ENCODE results near the gene SVOPL.

SVOPL gene

DNA sequence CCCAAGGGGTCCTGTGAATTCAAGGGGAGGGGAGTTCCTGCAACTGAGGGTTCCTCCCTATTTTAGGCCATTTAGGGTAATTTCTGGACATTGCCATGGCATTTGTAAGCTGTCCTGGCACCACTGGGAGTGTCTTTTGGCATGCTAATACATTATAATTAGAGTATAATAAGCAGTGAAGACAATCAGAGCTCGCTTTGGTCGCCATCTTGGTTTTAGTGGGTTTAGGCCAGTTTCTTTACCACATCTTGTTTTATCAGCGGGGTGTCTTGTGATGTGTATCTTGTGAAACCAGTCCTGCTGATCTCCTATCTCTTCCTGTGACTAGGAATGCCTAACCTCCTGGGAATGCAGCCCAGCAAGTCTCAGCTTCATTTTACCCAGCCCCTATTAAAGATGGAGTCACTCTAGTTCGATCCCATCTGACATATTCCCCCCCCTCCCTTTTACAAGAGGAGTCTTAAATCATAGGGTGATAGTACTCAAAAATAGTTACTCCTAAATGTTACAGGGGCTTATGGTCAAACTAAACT is 43.2 kb downstream of the SVOPL start:
- no peak for DNase-seq

GRCh38 chr7:138656952-138657351 is 44.2 kb downstream of the SVOPL start:
- no peak for DNase-seq

DNA sequence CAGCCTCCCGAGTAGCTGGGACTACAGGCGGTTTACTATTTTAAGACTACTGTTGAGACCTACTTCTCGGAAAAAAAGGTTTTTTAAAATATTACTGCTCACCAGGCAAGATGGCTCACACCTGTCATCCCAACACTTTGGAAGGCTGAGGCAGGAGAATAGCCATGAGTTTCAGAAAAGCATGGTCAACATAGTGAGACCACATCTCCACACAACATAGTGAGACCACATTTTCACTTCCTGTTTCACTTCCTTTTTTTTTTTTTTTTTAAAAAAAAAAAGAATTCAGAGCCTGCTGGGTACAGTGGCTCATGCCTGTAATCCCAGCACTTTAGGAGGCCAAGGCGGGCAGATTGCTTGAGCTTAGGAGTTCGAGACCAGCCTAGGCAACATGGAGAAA is 46.5 kb downstream of the SVOPL start:
- no peak for DNase-seq

DNA sequence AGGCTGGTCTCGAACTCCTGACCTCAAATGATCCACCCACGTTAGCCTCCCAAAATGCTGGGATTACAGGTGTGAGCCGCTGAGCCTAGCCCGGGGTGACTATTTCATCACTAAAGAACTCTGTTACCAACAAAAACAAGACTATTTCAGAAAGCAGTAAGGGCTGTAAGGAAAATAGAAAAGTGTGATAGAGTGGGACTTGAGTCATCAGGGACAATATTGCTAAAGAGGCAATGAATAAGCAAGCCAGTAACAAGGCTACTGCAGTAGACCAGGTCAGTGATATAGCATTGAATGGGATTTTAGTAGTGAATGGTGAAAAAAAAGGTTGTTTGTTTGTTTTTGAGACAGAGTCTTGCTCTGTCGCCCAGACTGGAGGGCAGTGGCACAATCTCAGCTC is 51.7 kb downstream of the SVOPL start:
- DNase-seq = no peak

GRCh38 chr7:138645284-138645683 is 55.9 kb downstream of the SVOPL start:
- DNase-seq = no peak

DNA sequence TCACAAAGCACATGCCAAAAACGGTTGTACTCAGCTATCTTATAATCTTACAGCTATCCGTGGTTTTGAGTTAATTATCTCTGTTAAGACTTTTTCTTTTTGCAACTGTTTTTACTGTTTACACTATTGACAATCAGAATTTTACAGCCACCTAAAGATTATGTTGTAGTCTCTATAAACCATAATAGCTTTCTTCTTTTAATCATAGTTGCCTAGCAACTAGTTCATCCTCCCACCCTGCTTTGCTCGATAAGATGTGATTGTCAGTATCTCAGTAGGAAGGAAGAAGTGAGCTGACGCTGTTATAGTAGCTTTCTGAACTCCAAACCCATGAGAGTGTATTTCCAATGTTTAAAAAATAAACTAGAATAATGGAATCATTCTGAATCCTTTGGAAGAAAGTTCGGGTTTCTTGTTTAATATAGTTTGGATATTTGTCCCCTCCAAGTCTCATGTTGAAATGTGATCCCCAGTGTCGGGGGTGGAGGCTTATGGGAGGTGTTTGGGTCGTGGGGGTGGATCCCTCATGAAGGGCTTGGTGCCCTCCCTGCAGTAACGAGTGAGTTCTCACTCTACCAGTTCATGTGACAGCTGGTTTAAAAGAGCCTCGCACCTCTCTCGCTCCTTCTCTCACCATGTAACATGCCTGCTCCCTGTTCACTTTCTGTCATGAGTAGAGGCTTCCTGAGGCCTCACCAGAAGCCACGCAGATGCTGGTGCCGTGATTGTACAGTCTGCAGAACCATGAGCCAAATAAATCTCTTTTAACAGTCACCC is 68.1 kb downstream of the SVOPL start:
- DNase-seq = no peak

DNA sequence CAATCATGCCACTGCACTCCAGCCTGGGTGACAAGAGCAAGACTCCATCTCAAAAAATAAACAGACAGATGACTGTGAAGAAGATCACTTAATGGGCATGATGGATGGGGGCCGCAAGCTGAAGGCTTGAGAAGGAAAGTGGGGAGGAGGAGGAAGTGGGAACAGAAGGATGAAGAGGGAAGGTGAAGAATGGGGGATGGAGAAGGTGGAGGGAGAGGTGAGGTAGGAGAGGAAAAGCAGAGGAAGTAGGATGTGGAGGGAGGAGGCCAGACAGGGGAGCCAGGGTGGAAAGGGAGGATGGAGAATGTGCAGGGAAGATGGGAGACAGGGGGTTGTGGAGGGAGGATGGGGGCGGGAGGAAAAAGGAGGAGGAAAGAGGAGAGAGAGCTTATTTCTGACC is 68.8 kb downstream of the SVOPL start:
- DNase-seq = no peak

GRCh38 chr7:138630059-138630610 is 71.0 kb downstream of the SVOPL start:
- DNase-seq = no peak

- no peak for DNase-seq
These were observed 73.8 kb downstream of the SVOPL start for GRCh38 chr7:138627361-138627760.

DNA sequence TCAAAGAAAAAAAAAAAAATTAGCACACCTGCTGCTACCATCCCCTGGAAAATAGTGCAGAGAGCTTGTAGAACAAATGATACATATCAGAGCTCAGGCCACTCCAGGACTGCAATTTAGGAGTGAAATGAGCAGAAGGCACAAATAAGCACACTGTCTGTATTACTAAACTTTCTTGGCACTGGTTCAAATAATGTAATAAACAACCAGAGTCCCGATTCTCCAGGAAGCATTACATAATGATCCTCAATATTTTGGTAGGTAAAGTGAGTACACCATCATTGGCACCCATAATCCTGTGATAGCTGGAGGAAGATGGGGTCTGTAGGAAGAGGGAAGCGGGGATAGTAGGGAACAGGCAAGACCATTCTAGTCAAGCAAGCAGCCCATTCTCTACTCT is 74.3 kb downstream of the SVOPL start:
- no peak for DNase-seq

GRCh38 chr7:138625849-138626230 is 75.3 kb downstream of the SVOPL start:
- peak; percentile 8 for DNase-seq

- DNase-seq = peak; percentile 27
These were observed 75.9 kb downstream of the SVOPL start for GRCh38 chr7:138625084-138625848.

- DNase-seq = no peak
These were observed 78.3 kb downstream of the SVOPL start for GRCh38 chr7:138622841-138623240.

GRCh38 chr7:138618933-138619332 is 82.2 kb downstream of the SVOPL start:
- no peak for DNase-seq

DNA sequence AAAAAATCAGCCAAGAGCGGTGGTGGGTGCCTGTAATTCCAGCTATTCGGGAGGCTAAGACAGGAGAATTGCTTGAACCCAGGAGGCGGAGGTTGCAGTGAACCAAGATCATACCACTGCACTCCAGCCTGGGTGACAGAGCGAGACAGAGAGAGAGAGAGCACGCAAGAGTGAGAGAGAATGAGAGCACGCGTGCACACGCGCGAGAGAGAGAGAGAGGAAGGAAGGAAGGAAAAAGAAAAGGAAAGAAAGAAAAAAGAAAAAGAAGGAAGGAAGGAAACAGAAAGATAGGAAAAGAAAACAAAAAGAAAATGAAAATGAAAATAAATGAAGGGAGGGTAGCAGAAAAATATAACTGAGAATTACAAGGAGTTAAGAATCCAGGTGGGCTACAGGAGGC is 82.7 kb downstream of the SVOPL start:
- DNase-seq = no peak

DNA sequence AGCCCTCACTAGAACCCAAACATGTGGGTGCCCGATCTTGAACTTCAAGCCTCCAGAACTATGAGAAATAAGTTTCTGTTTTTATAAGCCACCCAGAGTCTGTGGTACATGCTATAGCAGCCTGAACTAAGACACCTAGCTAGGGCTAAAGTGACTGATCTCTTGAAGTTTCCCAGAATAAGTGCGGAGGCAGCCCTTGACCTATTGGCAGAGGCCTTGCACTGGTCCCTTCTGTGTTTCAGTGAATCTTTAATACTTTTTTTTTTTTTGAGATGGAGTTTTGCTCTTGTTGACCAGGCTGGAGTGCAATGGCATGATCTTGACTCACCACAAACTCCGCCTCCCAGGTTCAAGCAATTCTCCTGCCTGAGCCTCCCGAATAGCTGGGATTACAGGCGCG is 85.1 kb downstream of the SVOPL start:
- no peak for DNase-seq

DNA sequence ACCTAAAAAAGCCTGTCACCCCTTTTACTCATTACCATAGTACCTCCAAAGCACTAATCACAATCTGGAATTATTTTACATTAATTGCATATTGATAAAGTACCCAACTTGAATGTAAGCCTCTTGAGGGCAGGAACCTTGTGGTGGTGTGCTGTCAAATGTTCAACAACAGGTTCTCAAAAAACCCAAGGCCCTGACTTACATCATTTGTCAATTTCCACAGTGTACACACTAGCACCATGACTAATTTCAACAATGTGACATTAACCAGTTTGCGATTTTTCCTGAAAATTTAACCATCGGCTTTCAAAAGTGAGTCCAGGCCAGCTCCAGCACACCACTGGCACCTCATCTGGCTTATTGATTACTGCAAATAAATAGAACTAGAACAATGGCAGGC is 87.5 kb downstream of the SVOPL start:
- no peak for DNase-seq

- no peak for DNase-seq
These were observed 90.4 kb downstream of the SVOPL start for GRCh38 chr7:138610671-138611170.

- no peak for DNase-seq
These were observed 92.9 kb downstream of the SVOPL start for GRCh38 chr7:138608275-138608674.

- no peak for DNase-seq
These were observed 93.7 kb downstream of the SVOPL start for GRCh38 chr7:138607216-138608126.

DNA sequence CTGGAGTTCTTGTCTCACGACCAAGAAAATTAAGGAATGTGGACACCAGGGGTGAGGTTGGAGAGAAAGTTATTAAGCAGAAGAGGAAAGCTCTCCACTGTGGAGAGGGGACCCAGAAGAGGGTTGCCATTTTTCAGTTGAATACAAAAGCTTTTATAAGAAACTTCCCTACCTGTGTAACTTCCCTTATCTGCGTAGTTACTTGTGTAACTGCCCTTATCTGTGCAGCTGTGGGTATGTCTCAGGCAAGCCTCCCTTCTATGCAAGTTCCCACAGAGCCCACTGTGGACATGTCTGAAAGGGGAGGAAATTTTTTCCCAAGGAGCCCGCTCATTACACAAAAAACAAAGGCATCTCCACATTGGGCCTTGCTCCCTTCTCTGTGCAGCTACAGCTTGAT is 94.9 kb downstream of the SVOPL start:
- no peak for DNase-seq

DNA sequence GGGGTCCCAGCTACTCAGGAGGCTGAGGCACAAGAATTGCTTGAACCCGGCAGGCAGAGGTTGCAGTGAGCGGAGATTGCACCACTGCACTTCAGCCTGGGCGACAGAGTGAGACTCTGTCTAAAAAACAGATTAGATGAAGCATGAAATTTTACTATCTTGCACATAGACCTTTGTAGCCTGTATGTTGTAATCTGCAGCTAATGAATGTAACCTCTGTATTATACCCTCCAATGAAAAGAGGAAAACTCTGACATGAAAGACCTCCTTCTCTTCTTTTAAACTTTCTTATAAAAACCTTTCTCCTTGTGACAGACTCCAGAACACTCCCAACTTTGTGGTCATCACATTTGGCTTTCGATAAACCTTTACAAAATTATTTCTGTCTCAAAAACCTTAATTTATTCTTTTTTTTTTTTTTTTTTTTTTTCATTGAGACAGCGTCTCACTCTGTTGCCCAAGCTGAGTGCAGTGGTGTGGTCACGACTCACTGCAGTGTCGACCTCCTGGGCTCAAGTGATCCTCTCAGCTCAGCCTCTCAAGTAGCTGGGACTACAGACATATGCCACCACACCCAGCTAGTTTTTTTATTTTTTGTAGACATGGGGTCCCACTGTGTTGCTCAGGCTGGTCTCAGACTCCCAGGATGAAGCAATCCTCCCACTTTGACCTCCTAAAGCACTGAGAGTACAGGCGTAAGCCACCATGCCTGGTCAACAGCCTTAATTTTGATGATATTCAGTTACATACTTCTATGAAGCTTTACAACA is 97.4 kb downstream of the SVOPL start:
- DNase-seq = no peak
